ENCODE measurements around the gene ATP2B3.

Gene ATP2B3

DNA sequence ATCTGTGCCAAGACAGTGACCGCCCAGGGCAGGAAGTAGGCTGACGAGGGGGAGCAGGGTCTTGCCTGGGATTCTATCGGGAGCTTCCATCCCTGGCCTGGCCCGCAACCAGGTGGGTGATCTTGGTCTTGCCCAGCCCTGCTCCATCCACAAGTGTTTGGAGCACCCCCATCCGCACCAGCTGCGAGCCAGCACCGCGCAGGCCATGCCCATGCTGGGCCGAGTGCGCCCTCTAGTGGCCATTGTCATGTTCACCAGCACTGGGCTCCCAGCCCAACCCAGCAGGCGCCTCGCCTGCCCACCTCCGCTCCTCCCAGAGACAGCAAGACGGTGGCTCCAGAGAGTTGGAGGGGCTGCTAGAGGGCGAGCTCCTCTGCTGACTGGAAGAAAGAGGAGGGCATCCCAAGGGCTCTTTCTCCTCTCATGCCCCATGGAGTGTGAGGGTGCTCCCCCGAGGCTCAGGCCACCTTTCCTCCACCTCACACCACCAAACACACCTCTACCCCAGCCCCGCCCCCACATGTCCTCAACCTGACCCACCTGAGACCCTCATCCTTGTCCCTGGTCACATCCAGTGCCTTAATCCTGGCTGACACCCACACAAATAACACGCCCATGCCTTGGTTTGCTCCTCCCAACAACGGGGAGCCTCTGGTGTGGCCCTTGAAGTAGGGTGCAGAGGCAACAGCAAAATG is 9.8 kb upstream of the ATP2B3 start:
- DNase-seq (ENCODE audit: low read depth in 3 of 3): peak; percentile 63 to 74 (median 69)

- DNase-seq (ENCODE audit: low read depth in 3 of 3): no peak
Measured at GRCh38 chrX:153509592-153509991, 7.8 kb upstream of the ATP2B3 start.

GRCh38 chrX:153510383-153510782 is 7.1 kb upstream of the ATP2B3 start:
- DNase-seq (ENCODE audit: low read depth in 3 of 3): no peak

DNA sequence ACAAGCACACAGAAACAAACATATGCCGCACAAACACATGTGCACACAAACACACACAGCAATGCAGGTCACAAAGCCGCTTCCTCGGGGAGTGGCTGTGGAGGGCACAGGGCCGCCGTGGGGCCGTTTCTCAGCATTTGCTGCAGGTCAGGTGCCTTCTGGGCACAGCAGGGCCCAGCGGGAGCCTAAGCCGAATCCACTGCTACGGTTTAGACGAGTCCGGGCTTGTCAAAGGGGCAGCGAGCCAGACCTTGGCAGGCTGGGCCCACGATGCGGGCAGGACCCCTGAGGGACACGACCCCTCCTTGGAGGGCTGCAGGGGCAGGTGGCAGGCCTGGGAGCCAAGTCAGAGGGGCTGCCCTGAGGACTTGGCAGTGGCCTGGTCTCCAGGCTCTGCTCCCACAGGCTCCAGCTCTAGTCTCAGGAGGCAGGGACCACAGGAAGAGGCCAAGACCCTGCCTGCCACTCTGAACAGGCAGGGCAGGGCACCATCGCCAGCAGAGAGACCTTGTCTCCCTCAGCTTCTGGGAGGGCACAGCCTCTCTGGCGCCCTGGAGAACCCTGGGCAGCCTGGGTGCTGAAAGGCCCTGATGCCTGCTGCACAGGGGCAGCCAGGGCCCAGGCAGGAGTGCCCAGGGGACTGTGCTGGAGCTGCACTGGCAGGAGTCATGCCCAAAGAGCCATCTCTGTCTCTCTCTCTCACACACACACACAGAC is 5.5 kb upstream of the ATP2B3 start:
- no peak for DNase-seq (ENCODE audit: low read depth in 3 of 3)

DNA sequence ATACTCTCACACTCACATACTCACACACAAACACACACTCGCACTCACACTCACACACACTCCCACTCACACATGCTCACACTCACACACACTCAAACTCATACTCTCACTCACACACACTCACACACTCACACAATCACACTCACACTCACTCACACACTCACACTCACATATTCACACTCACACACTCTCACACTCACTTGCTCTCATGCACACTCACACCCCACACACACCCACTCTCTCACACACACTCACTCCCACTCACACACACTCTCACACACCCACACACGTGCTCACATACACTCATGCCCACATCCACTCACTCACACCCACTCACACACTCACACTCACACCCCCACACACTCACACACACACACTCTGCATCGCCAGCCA is 4.9 kb upstream of the ATP2B3 start:
- no peak for DNase-seq (ENCODE audit: low read depth in 3 of 3)

GRCh38 chrX:153513265-153513664 is 4.2 kb upstream of the ATP2B3 start:
- no peak for DNase-seq (ENCODE audit: low read depth in 3 of 3)

DNA sequence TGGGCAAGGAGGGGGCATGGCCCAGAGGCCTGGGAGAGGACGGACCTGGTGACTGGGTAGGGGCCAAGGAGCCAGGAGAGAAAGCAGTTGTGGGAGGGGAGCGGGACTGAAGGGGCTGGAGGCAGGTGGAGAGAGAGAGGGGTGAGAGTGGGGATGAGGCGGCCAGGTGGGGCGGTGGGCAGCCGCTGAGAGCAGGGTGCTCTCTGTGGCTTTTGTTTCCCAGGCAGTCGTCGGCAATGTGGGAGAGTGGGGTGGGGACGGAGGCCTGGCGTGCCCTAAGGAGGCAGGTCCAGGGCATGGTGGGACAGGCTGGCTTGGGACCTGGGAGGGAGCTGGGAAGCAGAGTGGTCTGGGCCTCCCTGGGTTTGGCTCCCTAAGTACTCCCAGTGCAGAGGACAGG is 3.2 kb upstream of the ATP2B3 start:
- no peak for DNase-seq (ENCODE audit: low read depth in 3 of 3)

GRCh38 chrX:153515435-153515834 is 2.0 kb upstream of the ATP2B3 start:
- DNase-seq (ENCODE audit: low read depth in 3 of 3): no peak

DNA sequence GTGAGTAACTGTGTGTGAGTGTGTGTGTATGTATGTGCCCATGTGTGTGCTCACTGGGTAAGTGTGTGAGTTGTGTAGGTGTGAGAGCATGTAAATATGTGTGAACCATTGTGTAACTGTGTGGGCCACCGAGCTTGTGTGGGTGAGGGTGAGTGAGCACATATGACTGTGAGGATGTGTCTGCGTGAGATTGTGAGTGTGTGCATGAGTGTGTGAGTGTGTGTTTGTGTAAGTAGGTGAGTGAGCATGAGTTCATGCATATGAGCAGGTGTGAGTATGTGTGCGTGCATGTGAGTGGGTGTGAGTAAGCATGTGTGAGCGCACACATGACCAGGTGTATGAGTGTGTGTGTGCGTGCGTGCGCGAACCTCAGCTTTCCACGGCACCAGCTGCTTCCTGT is 1.4 kb upstream of the ATP2B3 start:
- no peak for DNase-seq (ENCODE audit: low read depth in 3 of 3)

- DNase-seq (ENCODE audit: low read depth in 3 of 3): no peak
Measured at GRCh38 chrX:153517946-153518834, 748 bp downstream of the ATP2B3 start.

DNA sequence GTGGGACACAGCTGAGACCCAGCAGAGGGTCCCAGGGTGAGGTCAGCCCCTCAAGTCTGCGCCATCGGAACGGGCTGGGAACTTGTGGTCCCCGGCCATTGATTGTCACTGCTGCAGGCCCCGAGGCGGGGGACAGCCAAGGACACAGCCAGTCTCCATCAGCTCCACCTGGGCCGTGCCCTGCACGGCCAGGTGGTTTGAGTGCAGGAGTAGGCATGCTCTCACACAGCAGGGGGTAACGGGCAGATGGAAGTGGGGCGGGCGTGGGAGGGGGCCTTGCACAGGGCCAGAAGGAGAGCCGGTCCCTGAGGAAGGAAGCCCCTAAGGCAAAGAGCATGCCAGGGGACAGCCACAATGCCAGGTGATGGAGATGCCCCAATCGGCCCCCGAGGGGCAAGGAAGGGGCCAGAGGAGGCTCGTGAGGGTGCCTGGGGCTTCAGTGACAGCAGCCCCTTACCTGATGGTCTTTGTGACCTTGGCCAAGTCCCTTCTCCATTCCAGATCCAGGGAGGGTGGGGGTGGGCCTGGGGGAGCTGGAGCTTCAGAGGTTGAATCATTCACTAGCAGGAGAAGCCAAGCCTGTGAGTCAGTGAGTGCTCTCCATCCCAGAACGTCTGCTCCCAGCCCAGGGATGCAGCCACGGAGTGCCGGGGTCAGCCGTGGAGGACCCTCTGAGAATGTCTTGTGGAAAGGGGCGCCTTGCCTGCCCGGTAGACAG is 2.3 kb downstream of the ATP2B3 start:
- no peak for DNase-seq (ENCODE audit: low read depth in 3 of 3)

GRCh38 chrX:153520287-153520917 is 3.0 kb downstream of the ATP2B3 start:
- no peak for DNase-seq (ENCODE audit: low read depth in 3 of 3)

GRCh38 chrX:153521034-153521433 is 3.6 kb downstream of the ATP2B3 start:
- no peak for DNase-seq (ENCODE audit: low read depth in 3 of 3)

- no peak for DNase-seq (ENCODE audit: low read depth in 3 of 3)
Measured at GRCh38 chrX:153522259-153522658, 4.8 kb downstream of the ATP2B3 start.

DNA sequence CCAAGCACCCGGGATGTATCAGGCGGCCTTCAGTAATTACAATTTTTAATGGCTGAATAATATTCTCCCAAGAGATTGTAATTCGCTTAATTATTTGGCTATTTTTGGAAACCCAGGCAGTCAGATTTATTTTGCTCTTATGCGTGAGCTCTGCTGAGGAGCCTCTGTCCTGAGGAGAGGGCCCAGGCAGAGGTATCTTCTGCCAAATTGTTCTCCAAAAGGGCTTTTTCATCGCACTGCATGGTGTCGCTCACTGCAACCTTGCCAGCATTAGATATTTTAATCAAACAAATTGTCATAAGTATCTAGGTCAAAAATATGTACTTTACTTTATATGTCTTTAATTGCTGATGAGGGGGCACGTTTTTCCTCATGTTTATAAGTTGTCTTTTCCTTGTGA is 5.8 kb downstream of the ATP2B3 start:
- no peak for DNase-seq (ENCODE audit: low read depth in 3 of 3)

- no peak for DNase-seq (ENCODE audit: low read depth in 3 of 3)
Measured at GRCh38 chrX:153524234-153524633, 6.8 kb downstream of the ATP2B3 start.

- no peak for DNase-seq (ENCODE audit: low read depth in 3 of 3)
Measured at GRCh38 chrX:153525451-153525850, 8.0 kb downstream of the ATP2B3 start.

GRCh38 chrX:153526042-153526441 is 8.6 kb downstream of the ATP2B3 start:
- DNase-seq (ENCODE audit: low read depth in 3 of 3): no peak

GRCh38 chrX:153526801-153527200 is 9.4 kb downstream of the ATP2B3 start:
- DNase-seq (ENCODE audit: low read depth in 3 of 3): no peak

DNA sequence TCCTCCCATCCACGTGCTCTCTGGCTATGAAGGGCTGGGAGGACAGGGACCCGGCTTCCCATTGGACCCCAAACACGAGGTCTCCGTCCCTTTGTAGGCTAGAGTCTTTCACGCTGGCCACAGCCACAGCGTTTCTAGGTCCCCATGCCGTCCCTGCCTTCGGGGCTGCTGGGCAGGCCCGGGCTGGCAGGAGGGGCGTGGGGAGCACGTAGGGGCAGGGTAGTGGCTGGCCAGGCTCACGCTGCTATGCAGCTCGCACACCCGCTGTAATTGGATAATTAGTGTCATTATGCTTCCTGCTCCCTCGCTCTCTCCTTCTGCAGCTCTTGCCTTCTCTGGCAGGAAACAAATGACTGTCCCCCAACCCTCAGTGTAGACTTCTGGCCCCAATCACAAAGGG is 9.8 kb downstream of the ATP2B3 start:
- DNase-seq (ENCODE audit: low read depth in 3 of 3): no peak

DNA sequence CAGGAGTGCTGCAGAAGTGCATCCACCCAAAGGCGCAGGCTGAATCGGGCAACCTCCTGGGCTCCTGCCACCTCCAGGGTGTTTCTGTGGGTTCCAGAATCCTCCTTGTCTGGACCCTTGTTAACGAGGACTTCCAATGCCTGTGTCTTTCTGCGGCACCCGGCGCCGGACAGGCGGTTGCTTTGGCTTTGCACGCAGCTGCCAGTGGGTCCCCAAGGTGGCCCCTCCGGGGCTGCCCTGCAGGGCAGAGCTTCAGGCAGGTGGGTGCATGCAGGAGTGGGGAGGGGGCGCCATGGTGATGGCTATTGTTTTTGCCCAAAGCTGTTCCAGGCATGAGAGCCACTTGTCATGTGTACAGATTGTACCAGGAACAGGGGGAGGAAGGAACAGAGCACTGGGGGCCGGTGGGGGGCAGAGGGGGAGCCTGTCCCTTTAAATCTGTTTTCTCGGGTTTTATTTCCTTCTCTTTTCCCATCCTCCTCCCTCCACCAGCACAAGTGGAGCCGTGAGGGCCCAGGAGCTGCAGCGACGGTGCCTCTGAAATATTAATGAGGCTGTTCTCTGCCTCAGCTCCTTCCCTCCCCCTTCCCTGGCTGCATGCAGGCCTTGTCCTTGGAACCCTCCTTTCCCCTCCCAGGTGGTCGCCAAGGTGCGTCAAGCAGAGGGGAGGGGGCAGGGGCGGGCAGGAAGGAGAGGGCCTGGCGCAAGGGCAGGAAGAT is 13.1 kb downstream of the ATP2B3 start:
- DNase-seq (ENCODE audit: low read depth in 3 of 3): no peak
